HG03280 (cell line): ENCODE results near the gene RALGPS1.

Source experiments
- ATAC-seq: cut with Tn5 transposase; IDR thresholded peaks from one replicate; pipeline ENCODE4 v1.9.1; 2021; ENCODE audit warnings: mild to moderate bottlenecking, moderate library complexity; ENCODE audit not compliant: unreplicated experiment

RALGPS1 gene

GRCh38 chr9:127233989-127234388 lies 319.4 kb downstream of the RALGPS1 start:
- no peak for ATAC-seq

- ATAC-seq = no peak
Measured at GRCh38 chr9:127237801-127238200, 323.2 kb downstream of the RALGPS1 start.

- no peak for ATAC-seq
Measured at GRCh38 chr9:127241354-127241753, 326.8 kb downstream of the RALGPS1 start.

- peak; percentile 99 for ATAC-seq
Measured at GRCh38 chr9:127244609-127245601, 330.3 kb downstream of the RALGPS1 start.

GRCh38 chr9:127245637-127246164 lies 331.1 kb downstream of the RALGPS1 start:
- ATAC-seq = no peak

GRCh38 chr9:127248241-127248640 lies 333.7 kb downstream of the RALGPS1 start:
- no peak for ATAC-seq

- ATAC-seq = no peak
Measured at GRCh38 chr9:127249877-127250276, 335.3 kb downstream of the RALGPS1 start.

- no peak for ATAC-seq
Measured at GRCh38 chr9:127250896-127251391, 336.4 kb downstream of the RALGPS1 start.

- no peak for ATAC-seq
Measured at GRCh38 chr9:127252410-127253318, 338.1 kb downstream of the RALGPS1 start.

- ATAC-seq = no peak
Measured at GRCh38 chr9:127253446-127253845, 338.9 kb downstream of the RALGPS1 start.

GRCh38 chr9:127255692-127256091 lies 341.1 kb downstream of the RALGPS1 start:
- no peak for ATAC-seq

- ATAC-seq = no peak
Measured at GRCh38 chr9:127256324-127256723, 341.7 kb downstream of the RALGPS1 start.

GRCh38 chr9:127258606-127259471 lies 344.3 kb downstream of the RALGPS1 start:
- no peak for ATAC-seq

GRCh38 chr9:127262602-127263001 lies 348.0 kb downstream of the RALGPS1 start:
- ATAC-seq = no peak

GRCh38 chr9:127263237-127263636 lies 348.7 kb downstream of the RALGPS1 start:
- no peak for ATAC-seq

- ATAC-seq = no peak
Measured at GRCh38 chr9:127263664-127264063, 349.1 kb downstream of the RALGPS1 start.

GRCh38 chr9:127264462-127265219 lies 350.1 kb downstream of the RALGPS1 start, which contains the start of gene GARNL3:
Gene GARNL3, plus strand, starts transcription at chr9:127264774. Its CDS starts 104 bp downstream, at chr9:127264878.
- no peak for ATAC-seq

GRCh38 chr9:127267793-127268525 lies 353.4 kb downstream of the RALGPS1 start:
- peak; percentile 46 for ATAC-seq
